Hepatocyte (in vitro differentiated cells): ENCODE measurements around the gene PAN2. TPM values are rescaled to one million over a fixed set of nuclear protein-coding genes. Genes with fewer than 3 reads are reported as not detected.
"Not testable (repeated sequence)": the region's sequence is repeated elsewhere in the genome, so short reads cannot be mapped to it uniquely, and the experiment has no call there.

Experiments
- DNase-seq: peaks from one replicate; pipeline ENCODE4 v3.0.0-alpha.2; 2016; ENCODE audit warnings: low spot score
- H2AFZ ChIP-seq: fragments of 200-600 bp; sonication (generic); 2 replicates; pipeline ENCODE4 v1.6.0; 2016; ENCODE audit warnings: antibody characterized with exemption, mild to moderate bottlenecking
- H3K27ac ChIP-seq: fragments of 200-600 bp; sonication (generic); 2 replicates; pipeline ENCODE4 v1.5.1; 2016; ENCODE audit warnings: mild to moderate bottlenecking
- H3K27me3 ChIP-seq: fragments of 200-600 bp; sonication (generic); 2 replicates; pipeline ENCODE4 v1.6.1; 2016
- H3K36me3 ChIP-seq: fragments of 200-600 bp; sonication (generic); replicated peaks from 2 replicates; pipeline ENCODE4 v1.5.1; 2016; ENCODE audit warnings: low read depth; ENCODE audit not compliant: insufficient read depth
- H3K4me1 ChIP-seq: fragments of 200-600 bp; sonication (generic); 2 replicates; pipeline ENCODE4 v1.5.1; 2016; ENCODE audit warnings: mild to moderate bottlenecking, moderate library complexity; ENCODE audit not compliant: insufficient read depth
- H3K4me2 ChIP-seq: fragments of 200-600 bp; sonication (generic); 2 replicates; pipeline ENCODE4 v1.6.0; 2016
- H3K4me3 ChIP-seq: fragments of 200-600 bp; sonication (generic); 2 replicates; pipeline ENCODE4 v1.5.1; 2016; ENCODE audit warnings: mild to moderate bottlenecking
- H3K79me2 ChIP-seq: fragments of 200-600 bp; sonication (generic); 2 replicates; pipeline ENCODE4 v1.6.0; 2017; ENCODE audit warnings: mild to moderate bottlenecking
- H3K9me2 ChIP-seq: fragments of 200-600 bp; sonication (generic); replicated peaks from 2 replicates; pipeline ENCODE4 v1.6.0; 2017; ENCODE audit warnings: mild to moderate bottlenecking; ENCODE audit not compliant: insufficient read depth
- H3K9me3 ChIP-seq: fragments of 200-600 bp; sonication (generic); 2 replicates; pipeline ENCODE4 v1.5.1; 2016; ENCODE audit warnings: low read depth, mild to moderate bottlenecking
- H4K20me1 ChIP-seq: fragments of 200-600 bp; sonication (generic); 2 replicates; pipeline ENCODE4 v1.6.0; 2016; ENCODE audit warnings: mild to moderate bottlenecking; ENCODE audit not compliant: insufficient read depth, poor library complexity, severe bottlenecking
- CTCF ChIP-seq: fragments of 200-600 bp; sonication (generic); IDR thresholded peaks from 2 replicates; pipeline ENCODE4 v1.5.1; 2016; ENCODE audit warnings: antibody characterized with exemption, mild to moderate bottlenecking; ENCODE audit not compliant: poor library complexity
- EZH2 ChIP-seq: fragments of 200-600 bp; sonication (generic); IDR thresholded peaks from 2 replicates; pipeline ENCODE4 v1.6.1; 2016; ENCODE audit warnings: antibody characterized with exemption, mild to moderate bottlenecking, borderline replicate concordance
- EZH2phosphoT487 ChIP-seq: fragments of 200-600 bp; sonication (generic); IDR thresholded peaks from one replicate; pipeline ENCODE4 v1.6.1; 2018; ENCODE audit warnings: antibody characterized with exemption, mild to moderate bottlenecking, low read depth, moderate library complexity; ENCODE audit not compliant: unreplicated experiment, severe bottlenecking
- WGBS: methylation state at CpG from one replicate; pipeline ENCODE4 v1.1.6; 2016; ENCODE audit warnings: low lambda C conversion rate; ENCODE audit errors: missing lambda C conversion rate; 5-methylcytosine and 5-hydroxymethylcytosine counted together
- polyA plus RNA-seq: library from polyadenylated mRNA; unstranded; fragments of >200 nt; fragmentation: Nextera tagmentation; extraction: Ambion mirVana; gene quantifications from 2 replicates; pipeline ENCODE4 v1.2.1, GENCODE V29; 2016
- total RNA-seq: library from RNA; depleted of rRNA; stranded (reverse); fragments of >200 nt; gene quantifications from 2 replicates; pipeline ENCODE4 v1.2.3, GENCODE V29; 2014

Gene PAN2
- total and polyA plus RNA-seq, 2 experiments from 2014 or later, result 23.6 to 29.4 TPM

GRCh38 chr12:56351325-56351724 lies 17.5 kb upstream of the PAN2 start:
- Histone ChIP-seq H4K20me1 (no peaks in the 10 kb centered on the region), H3K27me3 (no peaks in the 10 kb centered on the region), H2AFZ (no peak overlapping the region), H3K9me2 (no peaks in the 10 kb centered on the region), H3K4me3 (no peak overlapping the region), H3K36me3 (no peaks in the 10 kb centered on the region), H3K79me2 (no peaks in the 10 kb centered on the region), H3K4me2 (no peak overlapping the region), H3K9me3 (no peaks in the 10 kb centered on the region), H3K27ac (no peak overlapping the region), H3K4me1 (no peaks in the 10 kb centered on the region)
- no peak for DNase-seq
- 94% methylated on average over 2 of the region's 2 CpGs for WGBS
- TF ChIP-seq CTCF, result no peak
- no peak for TF ChIP-seq EZH2phosphoT487
- TF ChIP-seq EZH2, result no peak

- Histone ChIP-seq H3K4me1 (no peaks in the 10 kb centered on the region), H3K9me2 (no peaks in the 10 kb centered on the region), H2AFZ (no peak overlapping the region), H3K27ac (no peak overlapping the region), H3K4me2 (no peak overlapping the region), H3K9me3 (no peaks in the 10 kb centered on the region), H3K4me3 (no peak overlapping the region), H3K27me3 (no peaks in the 10 kb centered on the region), H3K79me2 (no peaks in the 10 kb centered on the region), H3K36me3 (no peaks in the 10 kb centered on the region), H4K20me1 (no peaks in the 10 kb centered on the region)
- TF ChIP-seq EZH2 (no peak), EZH2phosphoT487 (no peak), CTCF (no peak)
- no peak for DNase-seq
- WGBS, result 92% methylated on average over 2 of the region's 2 CpGs
Measured at GRCh38 chr12:56350662-56351061, 16.9 kb upstream of the PAN2 start.

GRCh38 chr12:56348776-56349175 lies 15.0 kb upstream of the PAN2 start:
- Histone ChIP-seq H3K9me3 (no peaks in the 10 kb centered on the region), H3K36me3 (no peaks in the 10 kb centered on the region)

GRCh38 chr12:56347255-56347654 lies 13.5 kb upstream of the PAN2 start:
- H3K27me3 ChIP-seq, H4K20me1 ChIP-seq, H3K27ac ChIP-seq, H3K4me2 ChIP-seq, H3K36me3 ChIP-seq, H3K79me2 ChIP-seq, H3K9me3 ChIP-seq, H3K9me2 ChIP-seq, DNase-seq, H2AFZ ChIP-seq, H3K4me1 ChIP-seq, H3K4me3 ChIP-seq: not testable (repeated sequence)
- 94% methylated on average over 9 of the region's 9 CpGs for WGBS

More at GRCh38 chr12:56348776-56349175, 15.0 kb upstream of the PAN2 start:
- Histone ChIP-seq H3K27me3 (no peaks in the 10 kb centered on the region), H3K9me2 (no peaks in the 10 kb centered on the region), H3K4me1 (no peaks in the 10 kb centered on the region), H3K4me2 (no peak overlapping the region), H2AFZ (no peak overlapping the region), H3K79me2 (no peaks in the 10 kb centered on the region), H3K27ac (no peak overlapping the region), H4K20me1 (no peaks in the 10 kb centered on the region), H3K4me3 (no peak overlapping the region)
- TF ChIP-seq EZH2, result no peak
- TF ChIP-seq EZH2phosphoT487, result no peak
- TF ChIP-seq CTCF, result no peak
- WGBS, result 97% methylated on average over 5 of the region's 5 CpGs
- no peak for DNase-seq
